ENCODE results near the gene PSIP1.

DNA sequence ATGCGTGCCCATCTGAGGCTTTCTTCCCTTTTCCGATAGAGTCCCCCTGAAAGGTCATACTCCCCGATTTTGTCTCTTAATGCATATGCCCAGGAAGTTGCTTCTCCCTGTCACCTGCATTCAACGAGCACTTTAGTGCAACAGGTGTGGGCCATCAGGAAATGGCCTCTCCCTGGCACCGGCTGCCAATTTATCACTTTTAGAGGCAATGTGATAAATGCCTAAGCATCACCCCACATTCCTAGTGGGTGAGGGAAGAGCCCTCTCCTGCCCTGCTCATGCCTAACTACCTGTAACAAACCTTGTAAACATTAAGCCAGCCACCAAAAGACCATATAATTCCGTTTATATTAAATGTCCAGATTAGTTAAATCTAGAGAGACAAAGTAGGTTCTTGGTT is 89.2 kb downstream of the PSIP1 start:
- TF ChIP-seq EZH2 (IDR thresholded peaks at IDR 0.05): no peak
- TF ChIP-seq, protein P1, sequence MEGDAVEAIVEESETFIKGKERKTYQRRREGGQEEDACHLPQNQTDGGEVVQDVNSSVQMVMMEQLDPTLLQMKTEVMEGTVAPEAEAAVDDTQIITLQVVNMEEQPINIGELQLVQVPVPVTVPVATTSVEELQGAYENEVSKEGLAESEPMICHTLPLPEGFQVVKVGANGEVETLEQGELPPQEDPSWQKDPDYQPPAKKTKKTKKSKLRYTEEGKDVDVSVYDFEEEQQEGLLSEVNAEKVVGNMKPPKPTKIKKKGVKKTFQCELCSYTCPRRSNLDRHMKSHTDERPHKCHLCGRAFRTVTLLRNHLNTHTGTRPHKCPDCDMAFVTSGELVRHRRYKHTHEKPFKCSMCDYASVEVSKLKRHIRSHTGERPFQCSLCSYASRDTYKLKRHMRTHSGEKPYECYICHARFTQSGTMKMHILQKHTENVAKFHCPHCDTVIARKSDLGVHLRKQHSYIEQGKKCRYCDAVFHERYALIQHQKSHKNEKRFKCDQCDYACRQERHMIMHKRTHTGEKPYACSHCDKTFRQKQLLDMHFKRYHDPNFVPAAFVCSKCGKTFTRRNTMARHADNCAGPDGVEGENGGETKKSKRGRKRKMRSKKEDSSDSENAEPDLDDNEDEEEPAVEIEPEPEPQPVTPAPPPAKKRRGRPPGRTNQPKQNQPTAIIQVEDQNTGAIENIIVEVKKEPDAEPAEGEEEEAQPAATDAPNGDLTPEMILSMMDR (IDR thresholded peaks at IDR 0.05): no peak
- TF ChIP-seq EZH2phosphoT487 (IDR thresholded peaks at IDR 0.05): no peak
